ENCODE data around the gene SHISA4.
"Not testable (repeated sequence)": the region's sequence is repeated elsewhere in the genome, so short reads cannot be mapped to it uniquely, and the experiment has no call there.

The SHISA4 gene

GRCh38 chr1:201933840-201934430 is 45.2 kb downstream of the SHISA4 start:
- no peak for DNase-seq

- DNase-seq: no peak
Observed at GRCh38 chr1:201937624-201938213, 49.0 kb downstream of the SHISA4 start.

- no peak for DNase-seq
Observed at GRCh38 chr1:201938440-201939035, 49.8 kb downstream of the SHISA4 start.

- no peak for DNase-seq
Observed at GRCh38 chr1:201939148-201939547, 50.5 kb downstream of the SHISA4 start.

- no peak for DNase-seq
Observed at GRCh38 chr1:201939574-201939973, 50.9 kb downstream of the SHISA4 start.

DNA sequence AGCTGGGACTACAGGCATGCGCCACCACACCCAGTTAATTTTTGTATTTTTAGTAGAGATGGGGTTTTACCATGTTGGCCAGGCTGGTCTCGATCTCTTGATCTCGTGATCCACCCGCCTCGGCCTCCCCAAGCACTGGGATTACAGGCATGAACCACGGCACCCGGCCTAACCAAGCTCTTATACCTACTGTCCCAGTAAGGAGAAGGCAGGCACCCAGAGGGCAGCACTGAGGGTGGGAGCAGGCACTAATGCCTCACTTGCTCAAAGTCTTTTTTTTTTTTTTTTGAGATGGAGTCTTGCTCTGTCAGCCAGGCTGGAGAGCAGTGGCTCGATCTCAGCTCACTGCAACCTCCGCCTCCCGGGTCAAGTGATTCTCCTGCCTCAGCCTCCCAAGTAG is 51.6 kb downstream of the SHISA4 start:
- not testable (repeated sequence) for DNase-seq

- DNase-seq: no peak
Observed at GRCh38 chr1:201941420-201942128, 52.9 kb downstream of the SHISA4 start.

- no peak for DNase-seq
Observed at GRCh38 chr1:201942129-201942495, 53.4 kb downstream of the SHISA4 start.
